ENCODE data around the gene CHST3.

DNA sequence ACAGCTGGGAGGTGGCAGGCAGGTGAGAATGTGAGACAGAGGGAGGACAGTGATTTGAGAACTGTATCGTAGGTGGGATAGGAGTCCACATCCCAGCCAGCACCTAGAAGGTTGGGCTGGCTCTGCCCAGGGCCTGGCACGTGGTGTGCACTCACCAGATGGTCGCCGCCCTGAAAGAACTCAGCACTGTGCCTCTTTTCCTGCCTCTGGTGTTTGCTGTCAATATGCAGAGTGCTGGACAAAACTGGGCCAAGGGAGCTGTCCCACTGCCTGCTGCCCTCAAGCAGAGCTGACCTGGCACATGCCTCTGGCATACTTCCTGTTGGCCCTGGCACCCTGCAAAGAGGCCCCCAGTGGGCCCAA lies 36.8 kb downstream of the CHST3 start:
- no peak for TF ChIP-seq POLR2A (IDR thresholded peaks at IDR 0.05)
- TF ChIP-seq, protein P1, sequence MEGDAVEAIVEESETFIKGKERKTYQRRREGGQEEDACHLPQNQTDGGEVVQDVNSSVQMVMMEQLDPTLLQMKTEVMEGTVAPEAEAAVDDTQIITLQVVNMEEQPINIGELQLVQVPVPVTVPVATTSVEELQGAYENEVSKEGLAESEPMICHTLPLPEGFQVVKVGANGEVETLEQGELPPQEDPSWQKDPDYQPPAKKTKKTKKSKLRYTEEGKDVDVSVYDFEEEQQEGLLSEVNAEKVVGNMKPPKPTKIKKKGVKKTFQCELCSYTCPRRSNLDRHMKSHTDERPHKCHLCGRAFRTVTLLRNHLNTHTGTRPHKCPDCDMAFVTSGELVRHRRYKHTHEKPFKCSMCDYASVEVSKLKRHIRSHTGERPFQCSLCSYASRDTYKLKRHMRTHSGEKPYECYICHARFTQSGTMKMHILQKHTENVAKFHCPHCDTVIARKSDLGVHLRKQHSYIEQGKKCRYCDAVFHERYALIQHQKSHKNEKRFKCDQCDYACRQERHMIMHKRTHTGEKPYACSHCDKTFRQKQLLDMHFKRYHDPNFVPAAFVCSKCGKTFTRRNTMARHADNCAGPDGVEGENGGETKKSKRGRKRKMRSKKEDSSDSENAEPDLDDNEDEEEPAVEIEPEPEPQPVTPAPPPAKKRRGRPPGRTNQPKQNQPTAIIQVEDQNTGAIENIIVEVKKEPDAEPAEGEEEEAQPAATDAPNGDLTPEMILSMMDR (IDR thresholded peaks at IDR 0.05), result no peak

Measured in heart left ventricle (tissue), 13 donors.